Sigmoid colon (tissue), 4 donors: ENCODE results near the gene SVEP1.

ENCODE experiments used
- EP300 ChIP-seq, 4 donors: sonication (generic); formaldehyde crosslinking; IDR thresholded peaks; one replicate each; pipeline ENCODE4 v1.6.1; 2017; ENCODE audit warnings: antibody characterized with exemption in 4 of 4
- POLR2A ChIP-seq, 2 donors: fragments of 450-650 bp; IDR thresholded peaks; one replicate each; pipeline ENCODE4 v1.6.1; 2016; ENCODE audit warnings: antibody characterized with exemption in 2 of 2, mild to moderate bottlenecking in 2 of 2, moderate library complexity in 2 of 2
- POLR2AphosphoS5 ChIP-seq, 4 donors: sonication (generic); formaldehyde crosslinking; IDR thresholded peaks; one replicate each; pipeline ENCODE4 v1.6.1; 2017; ENCODE audit warnings: antibody characterized with exemption in 4 of 4
- TF ChIP-seq, protein P1 (sequence below), 4 experiments: fragments of 450-650 bp in 3 of 4; fragments of 200-600 bp in 1 of 4; IDR thresholded peaks; one replicate each; pipeline ENCODE4 v1.5.1; 2016 to 2019; ENCODE audit warnings: antibody characterized with exemption in 4 of 4, mild to moderate bottlenecking in 3 of 4, moderate library complexity in 2 of 4

DNA sequence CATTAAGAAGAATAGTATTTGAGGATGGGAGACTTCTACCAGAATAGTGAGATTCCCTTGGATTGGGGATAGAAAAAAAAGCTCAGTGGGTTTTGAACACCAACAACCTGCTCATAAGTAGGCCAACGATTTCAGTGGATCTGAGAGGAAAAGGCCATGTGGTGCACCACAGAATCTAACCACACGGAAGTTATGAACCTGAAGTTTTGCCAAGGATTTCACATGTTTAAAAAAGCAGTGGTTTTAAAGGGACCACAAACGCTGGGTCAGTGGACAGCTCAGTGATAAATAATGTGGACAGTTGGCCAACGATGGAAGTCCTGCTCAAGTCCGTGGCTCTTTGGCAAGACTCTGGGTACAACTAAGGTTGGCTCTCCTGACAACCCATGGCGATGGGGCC is 134.6 kb downstream of the SVEP1 start:
- TF ChIP-seq, protein P1, sequence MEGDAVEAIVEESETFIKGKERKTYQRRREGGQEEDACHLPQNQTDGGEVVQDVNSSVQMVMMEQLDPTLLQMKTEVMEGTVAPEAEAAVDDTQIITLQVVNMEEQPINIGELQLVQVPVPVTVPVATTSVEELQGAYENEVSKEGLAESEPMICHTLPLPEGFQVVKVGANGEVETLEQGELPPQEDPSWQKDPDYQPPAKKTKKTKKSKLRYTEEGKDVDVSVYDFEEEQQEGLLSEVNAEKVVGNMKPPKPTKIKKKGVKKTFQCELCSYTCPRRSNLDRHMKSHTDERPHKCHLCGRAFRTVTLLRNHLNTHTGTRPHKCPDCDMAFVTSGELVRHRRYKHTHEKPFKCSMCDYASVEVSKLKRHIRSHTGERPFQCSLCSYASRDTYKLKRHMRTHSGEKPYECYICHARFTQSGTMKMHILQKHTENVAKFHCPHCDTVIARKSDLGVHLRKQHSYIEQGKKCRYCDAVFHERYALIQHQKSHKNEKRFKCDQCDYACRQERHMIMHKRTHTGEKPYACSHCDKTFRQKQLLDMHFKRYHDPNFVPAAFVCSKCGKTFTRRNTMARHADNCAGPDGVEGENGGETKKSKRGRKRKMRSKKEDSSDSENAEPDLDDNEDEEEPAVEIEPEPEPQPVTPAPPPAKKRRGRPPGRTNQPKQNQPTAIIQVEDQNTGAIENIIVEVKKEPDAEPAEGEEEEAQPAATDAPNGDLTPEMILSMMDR (IDR thresholded peaks at IDR 0.05) = no peak
- TF ChIP-seq POLR2AphosphoS5 (IDR thresholded peaks at IDR 0.05) = no peak
- no peak for TF ChIP-seq POLR2A (IDR thresholded peaks at IDR 0.05)
- TF ChIP-seq EP300 (IDR thresholded peaks at IDR 0.05) = no peak
